HG02763 (cell line): ENCODE results near the gene CCDC188.

ENCODE experiments used
- ATAC-seq: cut with Tn5 transposase; IDR thresholded peaks from one replicate; pipeline ENCODE4 v1.9.1; 2021; ENCODE audit warnings: mild to moderate bottlenecking, moderate library complexity; ENCODE audit not compliant: unreplicated experiment

CCDC188 gene

DNA sequence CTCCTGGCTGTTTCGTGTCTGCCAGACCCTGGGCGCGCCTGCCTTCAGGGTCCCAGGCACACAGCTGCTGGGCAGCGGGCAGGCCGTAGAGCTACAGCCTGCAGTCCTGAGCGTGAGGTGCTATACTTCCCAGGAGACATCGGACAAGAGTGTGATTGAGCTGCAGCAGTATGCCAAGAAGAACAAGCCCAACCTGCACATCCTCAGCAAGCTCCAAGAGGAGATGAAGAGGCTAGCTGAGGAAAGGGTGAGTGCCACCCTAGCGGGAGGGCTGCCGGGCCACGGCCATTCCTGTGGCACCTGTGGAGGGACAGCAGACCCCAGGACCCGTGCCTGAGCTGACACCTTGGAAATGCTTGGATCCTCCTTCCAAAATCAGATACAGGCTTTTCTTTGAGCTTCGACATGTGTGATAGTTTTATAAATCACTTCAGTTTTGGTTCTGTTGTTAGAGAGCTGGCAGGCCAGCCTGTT, 42.1 kb downstream of the CCDC188 start:
- no peak for ATAC-seq

DNA sequence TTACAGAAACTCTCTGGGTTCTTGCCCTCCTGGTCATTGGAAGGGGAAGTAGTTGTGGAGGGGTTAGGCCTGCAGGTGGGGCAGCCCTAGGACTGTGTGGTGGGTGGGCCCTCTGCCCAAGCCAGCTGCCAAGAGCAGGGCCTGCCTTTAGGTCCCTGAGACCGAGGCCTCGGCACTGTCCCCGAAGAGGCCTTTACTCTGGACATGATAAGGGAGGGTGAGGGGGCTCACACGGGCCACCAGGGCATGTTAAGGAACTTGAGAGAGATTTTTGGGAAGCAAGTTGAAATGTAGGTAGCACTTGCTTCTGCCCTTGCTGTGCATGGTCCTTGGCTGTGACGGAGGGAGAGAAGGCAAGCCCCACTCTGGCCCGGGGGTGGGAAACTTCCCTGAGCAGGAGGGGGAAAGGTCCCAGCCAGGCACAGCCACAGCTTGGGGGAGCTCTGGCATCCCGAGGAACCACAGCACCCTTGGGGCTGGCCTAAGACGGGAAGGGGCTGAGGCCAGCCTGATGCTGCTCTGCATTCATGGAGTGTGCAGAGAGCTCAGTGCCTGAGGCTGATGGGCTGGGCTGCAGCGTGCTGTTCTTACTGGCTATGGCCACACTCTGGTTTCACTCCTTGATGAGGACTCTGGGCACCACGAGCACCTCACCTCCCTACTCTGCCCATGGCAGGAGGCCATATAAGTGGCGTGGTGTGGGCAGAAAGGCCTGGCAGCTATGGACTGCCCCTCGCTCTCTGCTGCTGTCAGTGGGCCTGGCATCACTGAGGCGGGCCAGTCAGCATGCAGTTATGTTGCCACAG, 42.7 kb downstream of the CCDC188 start:
- no peak for ATAC-seq

DNA sequence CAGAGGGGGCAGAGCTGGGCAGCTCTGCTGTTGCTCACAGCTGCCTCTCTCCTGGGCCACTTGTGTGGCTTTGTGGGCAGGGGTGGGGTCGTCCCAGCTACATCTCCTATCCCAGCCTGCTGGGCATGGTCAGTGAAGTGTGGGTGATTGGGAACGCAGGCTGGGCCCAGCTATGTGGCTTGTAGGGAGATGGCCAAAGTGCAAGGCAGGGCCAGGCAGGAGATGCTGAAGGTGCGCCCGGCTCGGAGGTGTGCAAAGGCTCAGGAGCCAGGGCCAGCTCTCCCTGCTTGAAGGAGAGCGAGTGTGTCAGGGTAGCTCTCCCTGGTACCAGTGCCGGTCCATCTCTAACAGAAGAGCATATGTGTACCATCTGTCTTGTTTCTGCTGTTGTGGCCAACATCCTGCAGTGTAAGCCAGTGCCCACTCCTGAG, 43.4 kb downstream of the CCDC188 start:
- no peak for ATAC-seq

DNA sequence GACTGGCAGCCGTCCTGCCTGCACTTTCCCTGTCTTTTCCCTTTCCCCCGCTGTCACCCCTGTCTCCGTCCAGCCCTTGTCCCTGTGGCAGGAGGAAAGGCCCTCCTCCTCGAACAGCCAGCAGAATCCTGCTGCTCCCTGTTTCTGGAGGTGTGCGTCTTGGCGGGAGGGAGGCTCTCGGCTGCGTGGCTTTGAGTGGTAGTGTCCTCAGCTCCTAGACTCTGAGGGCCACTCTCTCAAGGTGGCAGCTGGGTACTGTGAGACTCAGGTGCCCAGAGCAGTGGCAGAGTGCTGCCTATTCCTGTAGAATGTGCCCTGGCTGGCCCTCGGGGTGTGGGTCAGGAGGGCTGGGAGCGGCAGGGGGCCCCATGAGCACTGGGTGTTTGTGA, 44.0 kb downstream of the CCDC188 start:
- ATAC-seq: no peak

DNA sequence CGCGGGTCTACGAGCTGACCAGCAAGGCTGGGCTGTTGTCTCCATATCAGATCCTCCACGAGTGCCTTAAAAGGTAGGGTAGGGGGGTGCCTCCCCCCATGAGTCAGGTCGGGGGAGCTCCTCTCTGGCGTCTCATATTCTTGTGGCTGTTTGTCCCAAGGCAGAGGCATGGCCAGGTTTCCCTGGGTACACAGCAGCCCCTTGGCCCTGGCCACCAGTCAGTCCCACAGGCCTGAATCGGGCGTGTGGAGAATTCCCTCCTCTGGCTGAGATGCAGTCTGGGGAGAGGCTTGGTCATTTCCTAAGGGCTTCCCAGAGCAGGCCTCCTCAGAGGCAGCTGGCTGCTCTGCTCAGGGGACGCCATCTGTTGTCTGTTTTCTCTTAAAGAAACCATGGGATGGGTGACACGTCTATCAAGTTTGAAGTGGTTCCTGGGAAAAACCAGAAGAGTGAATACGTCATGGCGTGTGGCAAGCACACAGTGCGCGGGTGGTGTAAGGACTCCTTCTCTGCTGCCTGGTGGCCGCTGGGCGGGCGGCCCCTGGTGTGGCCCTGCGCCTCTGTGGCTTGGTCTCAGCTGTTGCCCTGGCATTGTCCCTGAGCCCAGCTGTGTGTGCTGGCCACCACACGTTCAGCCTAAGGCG, 44.5 kb downstream of the CCDC188 start:
- ATAC-seq: no peak

DNA sequence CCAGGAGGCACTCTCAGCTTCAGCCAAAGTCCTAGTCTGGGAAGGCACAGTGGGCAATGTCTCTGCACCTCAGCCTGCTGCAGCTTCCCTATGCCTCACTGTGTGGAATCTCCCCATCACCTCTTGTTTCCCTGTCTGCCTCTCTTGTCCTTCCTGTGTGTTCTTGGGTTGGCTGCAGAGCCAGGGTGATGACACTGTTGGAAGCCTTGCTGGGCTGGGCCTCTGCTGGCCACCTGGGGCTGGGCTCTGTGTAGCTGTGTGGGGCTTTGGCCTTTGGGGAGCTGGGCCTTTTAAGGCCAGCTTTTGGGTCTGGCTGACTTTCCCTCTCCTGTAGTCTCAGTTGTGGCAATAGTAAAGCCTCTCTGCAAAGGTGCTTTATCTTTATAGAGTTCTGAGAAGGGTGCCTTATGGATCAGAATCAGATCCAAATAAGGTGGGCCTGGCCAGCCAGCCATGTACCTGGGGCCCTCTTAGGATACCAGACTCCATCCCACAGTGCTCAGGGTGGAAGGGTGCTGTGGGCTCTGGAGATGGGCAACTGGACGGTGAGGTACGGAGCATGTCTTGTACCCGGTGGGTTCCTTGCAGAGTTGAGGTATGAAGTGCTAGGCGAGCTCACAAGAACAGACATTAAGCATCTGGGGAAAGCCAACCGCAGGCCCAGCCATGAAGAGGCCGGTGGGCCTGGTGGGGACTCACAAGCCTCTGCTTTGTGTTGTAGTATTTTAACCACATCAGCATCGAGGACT, 45.2 kb downstream of the CCDC188 start:
- ATAC-seq: no peak

DNA sequence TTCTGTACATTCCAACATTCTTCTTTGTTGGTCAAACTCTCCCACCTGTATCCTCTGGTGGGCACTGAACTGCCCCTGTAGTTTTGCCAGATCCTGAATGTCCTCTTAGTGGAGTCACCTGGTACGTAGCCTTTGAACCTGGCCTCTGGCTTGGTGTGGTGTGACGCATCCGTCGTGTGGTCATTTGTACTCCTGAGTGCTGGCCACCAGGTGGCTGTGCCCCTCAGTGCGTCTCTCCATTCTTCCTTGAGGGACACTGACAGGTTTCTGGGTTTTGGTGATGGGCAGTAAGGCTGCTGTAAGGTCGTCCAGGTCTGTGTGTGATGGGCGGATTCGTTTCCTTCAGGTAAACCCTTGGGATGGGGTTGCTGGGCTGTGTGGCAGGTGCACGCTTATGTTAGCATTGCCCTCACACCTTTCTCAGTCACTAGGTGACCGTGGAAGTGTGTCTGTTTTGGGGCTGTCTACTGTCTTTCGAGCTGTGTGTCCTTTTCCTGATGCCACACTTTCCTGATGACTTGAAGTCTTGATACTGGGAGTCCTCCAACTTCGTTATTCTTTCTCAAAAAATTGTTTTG, 48.6 kb downstream of the CCDC188 start:
- no peak for ATAC-seq

DNA sequence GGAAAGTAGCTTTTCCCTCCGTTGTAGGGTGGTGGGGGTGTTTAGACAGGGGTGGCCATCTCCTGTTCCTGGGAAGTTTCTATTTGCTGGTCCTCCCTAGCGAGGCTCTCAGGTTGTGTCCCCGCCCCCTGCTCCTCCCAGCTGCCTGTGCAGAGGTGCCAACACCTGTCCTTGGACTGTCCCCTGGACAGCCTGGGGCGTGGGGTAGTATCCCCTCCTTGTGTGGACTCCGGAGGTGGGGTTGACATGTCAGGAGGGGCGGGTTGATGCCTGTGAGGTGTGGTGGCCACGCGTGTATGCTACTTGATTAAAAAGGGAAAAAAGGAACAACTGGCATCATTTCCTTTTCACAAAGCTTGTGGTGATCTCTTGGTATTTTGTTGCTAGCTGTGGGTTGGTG, 49.2 kb downstream of the CCDC188 start:
- no peak for ATAC-seq

DNA sequence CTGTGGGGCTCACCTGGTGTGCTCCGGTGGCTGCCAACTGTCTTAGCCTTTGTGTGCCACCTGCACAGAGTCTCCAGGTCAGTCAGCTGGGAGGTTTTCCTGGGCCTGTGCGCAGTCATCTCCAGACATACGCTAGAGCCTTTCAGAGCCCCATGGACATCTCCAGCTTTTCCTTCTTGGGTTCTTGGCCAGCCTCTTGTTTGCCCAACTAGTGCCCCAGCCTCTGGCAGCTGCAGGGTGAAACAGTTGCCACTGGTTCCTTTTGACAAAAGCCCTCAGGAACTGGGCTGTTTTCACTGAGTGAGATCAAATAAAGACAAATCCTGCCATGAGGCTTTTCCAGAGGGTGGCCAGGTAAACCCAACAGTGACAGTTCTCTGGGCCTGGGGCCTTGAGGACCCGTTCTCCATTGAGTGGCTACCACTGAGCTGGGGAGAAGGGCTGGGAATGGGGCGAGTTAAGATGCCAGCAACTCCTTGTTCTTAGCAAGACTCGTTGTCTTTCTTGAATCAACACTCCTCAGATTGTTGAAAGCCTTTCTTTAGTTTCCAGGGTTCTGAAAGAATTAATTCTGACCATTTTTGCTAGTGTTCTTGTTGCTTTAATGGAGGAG, 51.6 kb downstream of the CCDC188 start:
- ATAC-seq: no peak
